DND-41 (cell line): Measurements from ENCODE around the gene NANOS2.

Source experiments
- ATAC-seq: fragments of 200-7000 bp; cut with Tn5 transposase; 3 replicates; pipeline ENCODE4 v1.9.1; 2021; ENCODE audit warnings: low read depth; ENCODE audit not compliant: insufficient read depth
- DNase-seq: peaks from one replicate; pipeline ENCODE4 v3.0.0-alpha.2; 2020
- H2AFZ ChIP-seq: 2 replicates; pipeline ENCODE4 v1.6.0; 2012; ENCODE audit warnings: low read depth, low read length
- H3K27ac ChIP-seq: 2 replicates; pipeline ENCODE4 v1.5.1; 2012; ENCODE audit warnings: low read length, inconsistent platforms
- H3K27me3 ChIP-seq: fragments of 200-600 bp; sonication (generic); 2 replicates; pipeline ENCODE4 v1.6.0; 2012; ENCODE audit warnings: low read length, mild to moderate bottlenecking, inconsistent platforms; ENCODE audit not compliant: insufficient read depth, poor library complexity
- H3K36me3 ChIP-seq: 2 replicates; pipeline ENCODE4 v1.5.1; 2012; ENCODE audit warnings: low read length, inconsistent platforms; ENCODE audit not compliant: insufficient read depth
- H3K4me1 ChIP-seq: 2 replicates; pipeline ENCODE4 v1.5.1; 2012; ENCODE audit warnings: mild to moderate bottlenecking, low read length; ENCODE audit not compliant: insufficient read depth
- H3K4me2 ChIP-seq: 2 replicates; pipeline ENCODE4 v1.6.0; 2012; ENCODE audit warnings: mild to moderate bottlenecking, moderate library complexity, low read length, inconsistent platforms; ENCODE audit not compliant: insufficient read depth
- H3K4me3 ChIP-seq, 2 experiments: fragments of 200-600 bp in 1 of 2; shearing (Covaris generic) in 1 of 2; 2 replicates each; pipeline ENCODE4 v1.5.1; 2012 to 2016; ENCODE audit warnings: inconsistent platforms in 2 of 2, low read length in 2 of 2, mild to moderate bottlenecking in 2 of 2, low read depth in 1 of 2, moderate library complexity in 1 of 2
- H3K79me2 ChIP-seq: 2 replicates; pipeline ENCODE4 v1.6.0; 2012; ENCODE audit warnings: low read length, inconsistent platforms; ENCODE audit not compliant: insufficient read depth
- H3K9ac ChIP-seq: 2 replicates; pipeline ENCODE4 v1.6.0; 2012; ENCODE audit warnings: low read depth, mild to moderate bottlenecking, inconsistent platforms, low read length, moderate library complexity
- H3K9me3 ChIP-seq: 2 replicates; pipeline ENCODE4 v1.5.1; 2012; ENCODE audit warnings: low read length, moderate library complexity, mild to moderate bottlenecking, inconsistent platforms; ENCODE audit not compliant: insufficient read depth, severe bottlenecking
- H4K20me1 ChIP-seq: 2 replicates; pipeline ENCODE4 v1.6.0; 2012; ENCODE audit warnings: low read length; ENCODE audit not compliant: insufficient read depth
- CTCF ChIP-seq: IDR thresholded peaks from 2 replicates; pipeline ENCODE4 v1.5.1; 2012; ENCODE audit warnings: borderline replicate concordance, low read length, moderate library complexity, mild to moderate bottlenecking; ENCODE audit not compliant: poor library complexity, severe bottlenecking; ENCODE audit errors: extremely low read depth
- EZH2 ChIP-seq: IDR thresholded peaks from 3 replicates; pipeline ENCODE4 v1.6.1; 2012; ENCODE audit warnings: borderline replicate concordance, low read depth, mild to moderate bottlenecking, moderate library complexity, low read length, inconsistent platforms; ENCODE audit not compliant: severe bottlenecking

Gene NANOS2

GRCh38 chr19:45913874-45914830, at the start of gene NANOS2:
TSS of gene NANOS2 (minus strand) at chr19:45914778. CDS start at chr19:45914693, 85 bp downstream.
- ATAC-seq (no peak), DNase-seq (no peak)
- Histone ChIP-seq H3K79me2 (no peaks in the 10 kb centered on the region), H3K9me3 (no peaks in the 10 kb centered on the region), H3K4me2 (no peak within 1 kb of the TSS), H3K4me1 (peaks cover 24% of the 10 kb centered on the region), H3K27me3 (no peaks in the 10 kb centered on the region), H3K9ac (no peak within 1 kb of the TSS), H2AFZ (no peak within 1 kb of the TSS), H3K36me3 (no peaks in the 10 kb centered on the region), H3K27ac (no peak within 1 kb of the TSS), H4K20me1 (no peaks in the 10 kb centered on the region), H3K4me3 (no peak within 1 kb of the TSS)
- TF ChIP-seq EZH2 (no peak), CTCF (peak; percentile 18)

GRCh38 chr19:45962021-45962420, 47.4 kb upstream of the NANOS2 start:
- Histone ChIP-seq H3K9ac (no peak overlapping the region), H3K4me3 (no peak overlapping the region), H3K27ac (no peak overlapping the region), H2AFZ (no peak overlapping the region), H3K4me1 (no peaks in the 10 kb centered on the region), H4K20me1 (no peaks in the 10 kb centered on the region), H3K9me3 (no peaks in the 10 kb centered on the region), H3K4me2 (no peak overlapping the region), H3K79me2 (no peaks in the 10 kb centered on the region), H3K27me3 (no peaks in the 10 kb centered on the region), H3K36me3 (no peaks in the 10 kb centered on the region)
- DNase-seq (no peak), ATAC-seq (no peak)
- TF ChIP-seq CTCF (no peak), EZH2 (no peak)

- Histone ChIP-seq H4K20me1 (no peaks in the 10 kb centered on the region), H3K36me3 (no peaks in the 10 kb centered on the region), H3K27me3 (no peaks in the 10 kb centered on the region), H3K9ac (no peak overlapping the region), H3K4me1 (no peaks in the 10 kb centered on the region), H3K4me3 (no peak overlapping the region), H3K27ac (no peak overlapping the region), H3K79me2 (no peaks in the 10 kb centered on the region), H2AFZ (no peak overlapping the region), H3K9me3 (no peaks in the 10 kb centered on the region), H3K4me2 (no peak overlapping the region)
- ATAC-seq (no peak), DNase-seq (no peak)
- TF ChIP-seq EZH2: no peak
- no peak for TF ChIP-seq CTCF
These were observed 46.1 kb upstream of the NANOS2 start for GRCh38 chr19:45960595-45961235.
